GM19023 (cell line): ENCODE results near the gene RNF208.
"Not testable (repeated sequence)": the region's sequence is repeated elsewhere in the genome, so short reads cannot be mapped to it uniquely, and the experiment has no call there.

Experiments used
- ATAC-seq: cut with Tn5 transposase; IDR thresholded peaks from one replicate; pipeline ENCODE4 v1.9.1; 2021; ENCODE audit warnings: mild to moderate bottlenecking, moderate library complexity; ENCODE audit not compliant: unreplicated experiment

The RNF208 gene

GRCh38 chr9:137240318-137240840 is 18.3 kb upstream of the RNF208 start:
- peak; percentile 23 for ATAC-seq

DNA sequence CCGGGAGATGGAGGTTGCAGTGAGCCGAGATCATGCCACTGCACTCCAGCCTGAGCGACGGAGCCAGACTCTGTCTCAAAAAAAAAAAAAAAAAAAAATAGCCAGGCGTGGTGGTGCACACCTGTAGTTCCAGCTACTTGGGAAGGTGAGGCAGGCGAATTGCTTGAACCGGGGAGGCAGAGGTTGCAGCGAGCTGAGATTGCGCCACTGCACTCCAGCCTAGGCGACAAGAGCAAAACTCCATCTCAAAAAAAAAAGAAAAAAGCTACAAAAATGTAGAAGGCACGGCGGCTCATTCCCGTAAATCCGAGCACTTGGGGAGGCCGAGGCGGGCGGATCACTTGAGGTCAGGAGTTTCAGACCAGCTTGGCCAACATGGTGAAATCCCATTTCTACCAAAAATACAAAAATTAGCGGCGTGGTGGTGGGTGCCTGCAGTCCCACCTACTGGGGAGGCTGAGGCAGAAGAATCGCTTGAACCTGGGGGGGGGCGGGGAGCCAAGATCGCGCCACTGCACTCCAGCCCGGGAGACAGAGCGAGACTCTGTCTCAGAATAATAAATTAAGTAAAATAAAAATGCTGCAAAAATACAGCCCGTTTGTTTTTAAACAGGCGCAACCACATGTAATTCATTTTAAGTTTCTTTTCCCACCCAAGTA is 17.6 kb upstream of the RNF208 start:
- ATAC-seq, result not testable (repeated sequence)

- no peak for ATAC-seq
Observed at GRCh38 chr9:137237759-137238726, 16.0 kb upstream of the RNF208 start.

DNA sequence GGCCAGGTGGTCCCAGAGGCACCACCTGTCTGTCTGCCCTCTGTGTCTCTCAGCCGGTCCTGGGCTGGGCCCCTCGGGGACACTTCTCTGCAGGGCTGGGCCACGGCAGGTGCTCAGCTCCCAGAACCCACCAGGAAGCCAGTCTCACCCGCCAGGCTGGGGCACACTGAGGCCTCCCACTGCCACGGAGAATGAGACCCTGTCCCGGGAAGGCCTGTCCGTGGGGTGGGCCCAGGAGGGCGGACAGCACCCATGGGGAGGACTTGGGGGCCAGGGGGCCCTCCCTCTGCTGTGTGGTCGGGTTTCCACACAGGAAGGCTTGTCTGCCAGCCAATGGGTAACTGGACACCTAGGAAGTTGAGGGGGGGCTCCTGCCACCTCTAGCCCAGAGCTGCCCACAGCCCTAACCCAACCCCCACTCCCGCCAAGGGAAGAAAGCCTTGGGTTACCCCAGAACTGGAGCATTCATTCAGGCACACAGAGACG is 14.9 kb upstream of the RNF208 start:
- no peak for ATAC-seq

- ATAC-seq, result no peak
Observed at GRCh38 chr9:137236238-137236935, 14.3 kb upstream of the RNF208 start.

GRCh38 chr9:137235424-137236237 is 13.6 kb upstream of the RNF208 start:
- no peak for ATAC-seq

DNA sequence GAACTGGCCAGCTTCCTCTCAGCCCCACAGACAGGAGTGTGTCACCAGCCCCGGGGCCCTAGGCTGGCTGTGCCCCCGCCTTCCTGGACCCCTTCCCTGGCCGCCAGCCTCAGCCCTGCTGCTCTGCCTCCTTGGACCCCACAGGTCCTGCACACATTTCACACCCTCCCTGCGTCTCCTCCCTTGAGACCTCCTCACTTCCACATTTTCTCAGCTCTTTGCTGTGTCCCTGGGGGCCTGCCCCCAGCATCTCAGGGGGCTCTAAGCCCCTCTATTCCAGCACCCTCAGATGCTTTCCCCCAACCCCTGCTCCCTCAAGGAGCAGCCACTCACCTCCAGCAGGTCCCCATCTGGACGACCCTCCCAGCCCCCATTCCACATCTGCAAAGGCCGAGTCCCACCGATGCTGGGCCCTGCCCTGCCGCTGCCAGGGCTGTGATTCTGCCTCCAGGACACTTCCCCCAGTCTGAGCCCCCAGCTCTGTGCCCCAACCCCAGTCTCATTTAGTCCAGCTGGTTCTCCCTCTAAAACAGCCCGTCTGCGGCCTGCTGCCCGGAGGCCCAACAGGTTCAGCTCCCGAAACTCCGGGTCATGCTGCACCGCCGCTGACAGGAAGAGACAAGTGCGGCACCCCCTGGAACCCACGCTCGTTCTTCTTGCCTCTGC is 12.9 kb upstream of the RNF208 start:
- no peak for ATAC-seq

DNA sequence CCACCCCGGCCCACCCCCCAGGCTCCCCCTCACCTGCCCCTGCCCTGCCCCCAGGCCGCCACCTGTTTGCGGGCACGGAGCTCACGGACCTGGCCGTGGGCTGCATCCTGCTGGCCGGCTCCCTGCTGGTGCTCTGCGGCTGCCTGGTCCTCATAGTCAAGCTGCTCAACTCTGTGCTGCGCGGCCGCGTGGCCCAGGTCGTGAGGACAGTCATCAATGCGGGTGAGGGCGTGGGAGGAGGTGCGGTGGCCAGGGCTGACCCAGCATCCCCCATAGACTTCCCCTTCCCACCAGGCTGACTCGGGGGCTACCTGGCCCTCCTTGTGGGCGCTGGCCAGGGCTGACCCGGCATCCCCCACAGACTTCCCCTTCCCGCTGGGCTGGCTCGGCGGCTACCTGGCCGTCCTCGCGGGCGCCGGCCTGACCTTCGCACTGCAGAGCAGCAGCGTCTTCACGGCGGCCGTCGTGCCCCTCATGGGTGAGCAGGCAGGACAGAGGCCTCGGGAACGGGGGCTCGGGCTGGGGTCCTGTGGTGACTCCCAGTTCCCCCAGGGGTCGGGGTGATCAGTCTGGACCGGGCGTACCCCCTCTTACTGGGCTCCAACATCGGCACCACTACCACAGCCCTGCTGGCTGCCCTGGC is 12.1 kb upstream of the RNF208 start:
- ATAC-seq, result no peak

DNA sequence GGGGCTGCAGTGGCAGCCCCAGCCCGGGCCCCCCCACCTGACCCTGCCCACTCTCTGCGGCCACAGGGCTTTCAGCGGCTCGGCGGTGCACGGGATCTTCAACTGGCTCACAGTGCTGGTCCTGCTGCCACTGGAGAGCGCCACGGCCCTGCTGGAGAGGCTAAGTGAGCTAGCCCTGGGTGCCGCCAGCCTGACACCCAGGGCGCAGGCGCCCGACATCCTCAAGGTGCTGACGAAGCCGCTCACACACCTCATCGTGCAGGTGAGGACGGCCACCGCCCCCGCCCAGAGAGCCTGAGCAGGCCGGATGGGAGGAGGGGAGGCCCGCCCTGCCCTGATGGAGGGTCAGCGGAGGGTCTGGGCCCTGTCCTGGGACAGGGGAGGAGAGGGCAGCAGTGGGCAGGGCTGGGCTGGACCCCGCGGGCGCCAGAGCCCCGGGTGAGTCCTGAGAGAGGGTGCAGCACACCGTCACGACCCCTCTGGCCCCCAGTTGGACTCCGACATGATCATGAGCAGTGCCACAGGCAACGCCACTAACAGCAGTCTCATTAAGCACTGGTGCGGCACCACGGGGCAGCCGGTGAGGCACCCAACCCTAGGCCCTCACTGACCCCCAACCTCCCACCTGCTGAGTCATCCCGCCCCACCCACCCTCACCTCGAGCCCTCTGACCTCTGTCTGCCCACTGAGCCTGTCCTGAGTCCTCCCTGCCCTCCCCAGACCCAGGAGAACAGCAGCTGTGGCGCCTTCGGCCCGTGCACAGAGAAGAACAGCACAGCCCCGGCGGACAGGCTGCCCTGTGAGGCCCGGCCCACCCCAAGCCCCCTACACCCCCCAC is 11.3 kb upstream of the RNF208 start:
- ATAC-seq, result no peak

DNA sequence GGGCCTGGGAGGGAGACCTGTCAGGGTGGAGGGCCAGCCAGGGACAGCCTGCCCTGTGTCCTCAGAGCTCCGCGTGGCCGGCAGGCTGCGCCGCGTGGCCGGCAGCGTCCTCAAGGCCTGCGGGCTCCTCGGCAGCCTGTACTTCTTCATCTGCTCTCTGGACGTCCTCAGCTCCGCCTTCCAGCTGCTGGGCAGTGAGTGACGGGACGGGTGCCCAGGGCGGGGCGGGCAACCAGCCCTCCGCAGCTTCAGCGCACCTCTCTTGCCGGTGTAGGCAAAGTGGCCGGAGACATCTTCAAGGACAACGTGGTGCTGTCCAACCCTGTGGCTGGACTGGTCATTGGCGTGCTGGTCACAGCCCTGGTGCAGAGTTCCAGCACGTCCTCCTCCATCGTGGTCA is 10.5 kb upstream of the RNF208 start:
- no peak for ATAC-seq

DNA sequence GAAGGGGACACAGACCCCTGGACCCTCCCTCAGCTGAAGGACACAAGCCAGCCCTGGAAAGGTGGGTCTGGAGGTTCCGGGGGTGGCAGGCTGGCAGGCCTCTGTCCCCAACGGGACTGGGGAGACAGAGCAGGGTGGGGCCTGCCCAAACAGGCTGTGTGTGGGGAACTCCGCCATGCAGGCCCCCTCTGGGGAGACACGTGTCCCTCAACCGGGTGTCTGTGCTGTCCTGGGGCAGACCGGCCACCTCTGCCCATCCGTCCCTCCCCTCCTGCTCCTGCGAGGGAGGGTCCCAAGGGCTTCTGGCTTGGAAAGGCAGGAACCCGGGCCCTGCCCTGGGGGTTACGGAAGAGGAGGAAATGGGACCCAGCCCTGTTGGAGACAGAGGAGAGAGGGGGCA is 10.1 kb upstream of the RNF208 start:
- no peak for ATAC-seq

- ATAC-seq, result no peak
Observed at GRCh38 chr9:137231372-137232039, 9.5 kb upstream of the RNF208 start.

DNA sequence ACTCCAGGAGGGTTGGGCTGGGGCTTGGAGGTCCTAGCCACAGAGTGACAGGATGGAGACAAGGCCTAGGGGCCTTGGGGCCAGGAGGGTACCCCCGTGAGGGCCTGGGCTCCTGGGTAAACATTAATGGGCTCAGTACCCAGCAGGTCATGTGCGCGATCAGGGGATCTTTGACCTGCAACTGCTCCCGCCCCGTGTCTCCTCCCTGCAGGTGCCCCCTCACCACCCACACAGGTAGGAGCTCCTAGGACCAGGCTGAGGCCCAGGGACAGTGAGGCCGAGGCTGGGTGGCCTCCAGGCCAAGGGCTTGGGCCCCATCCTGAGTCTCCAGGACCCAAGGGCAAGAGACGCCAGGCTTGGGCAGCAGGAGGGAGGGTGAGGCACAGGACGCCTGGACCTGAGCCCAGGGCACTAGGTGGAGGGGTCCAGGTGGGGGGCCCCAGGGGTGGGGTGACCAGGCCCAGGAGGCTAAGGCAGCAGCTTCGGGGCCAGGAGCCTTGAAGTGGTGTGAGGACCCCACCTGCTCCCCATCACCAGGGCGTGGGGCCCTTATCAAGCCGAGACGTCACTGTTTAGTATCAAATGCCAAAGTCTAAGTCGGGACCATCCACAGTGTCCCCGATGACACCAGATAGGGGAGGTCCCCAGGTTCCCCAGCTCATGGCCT is 8.8 kb upstream of the RNF208 start, which contains the start of gene SLC34A3:
SLC34A3 (plus strand) TSS at position 197 of the 667 bp plus-strand sequence. CDS start 802 bp downstream, outside the sequence.
- ATAC-seq, result no peak

DNA sequence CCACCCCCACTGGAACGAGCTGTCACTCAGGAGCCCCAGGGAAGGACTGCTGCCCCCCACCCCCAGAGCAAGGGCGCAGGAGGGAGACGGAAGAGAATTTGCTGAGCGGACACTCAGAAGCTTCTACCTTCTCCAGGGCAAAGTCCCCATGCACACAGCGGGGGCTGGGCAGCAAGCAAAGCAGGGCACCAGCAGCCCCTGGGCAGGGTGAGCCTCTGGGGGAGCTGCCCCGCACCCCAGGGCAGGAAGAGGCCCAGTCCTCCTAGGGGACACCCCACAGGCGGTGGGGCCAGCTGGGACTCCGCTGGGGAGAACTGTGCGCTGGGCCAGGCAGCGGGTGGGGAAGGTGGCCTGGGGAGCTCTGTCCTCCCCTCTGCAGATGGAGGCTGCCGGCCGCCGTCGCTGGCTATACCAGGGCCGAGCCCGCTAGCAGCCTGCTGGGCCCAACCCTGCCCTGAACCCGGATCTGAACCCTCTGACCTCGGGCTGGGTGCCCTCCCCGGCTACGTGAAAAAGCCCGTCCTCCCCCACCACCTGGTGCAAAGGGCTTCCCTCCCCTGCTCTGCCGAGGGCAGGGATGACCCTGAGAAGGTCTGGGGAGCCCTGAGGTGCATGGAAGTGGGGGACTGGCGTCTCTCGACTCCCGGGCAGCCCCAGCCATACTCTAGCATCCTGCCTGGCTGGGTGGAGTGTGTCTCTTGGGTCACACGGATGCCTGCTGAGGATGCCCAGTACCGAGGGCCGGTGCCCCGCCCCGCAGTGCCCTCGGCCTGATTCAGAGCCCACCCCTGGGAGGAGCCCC is 8.1 kb upstream of the RNF208 start:
- no peak for ATAC-seq

DNA sequence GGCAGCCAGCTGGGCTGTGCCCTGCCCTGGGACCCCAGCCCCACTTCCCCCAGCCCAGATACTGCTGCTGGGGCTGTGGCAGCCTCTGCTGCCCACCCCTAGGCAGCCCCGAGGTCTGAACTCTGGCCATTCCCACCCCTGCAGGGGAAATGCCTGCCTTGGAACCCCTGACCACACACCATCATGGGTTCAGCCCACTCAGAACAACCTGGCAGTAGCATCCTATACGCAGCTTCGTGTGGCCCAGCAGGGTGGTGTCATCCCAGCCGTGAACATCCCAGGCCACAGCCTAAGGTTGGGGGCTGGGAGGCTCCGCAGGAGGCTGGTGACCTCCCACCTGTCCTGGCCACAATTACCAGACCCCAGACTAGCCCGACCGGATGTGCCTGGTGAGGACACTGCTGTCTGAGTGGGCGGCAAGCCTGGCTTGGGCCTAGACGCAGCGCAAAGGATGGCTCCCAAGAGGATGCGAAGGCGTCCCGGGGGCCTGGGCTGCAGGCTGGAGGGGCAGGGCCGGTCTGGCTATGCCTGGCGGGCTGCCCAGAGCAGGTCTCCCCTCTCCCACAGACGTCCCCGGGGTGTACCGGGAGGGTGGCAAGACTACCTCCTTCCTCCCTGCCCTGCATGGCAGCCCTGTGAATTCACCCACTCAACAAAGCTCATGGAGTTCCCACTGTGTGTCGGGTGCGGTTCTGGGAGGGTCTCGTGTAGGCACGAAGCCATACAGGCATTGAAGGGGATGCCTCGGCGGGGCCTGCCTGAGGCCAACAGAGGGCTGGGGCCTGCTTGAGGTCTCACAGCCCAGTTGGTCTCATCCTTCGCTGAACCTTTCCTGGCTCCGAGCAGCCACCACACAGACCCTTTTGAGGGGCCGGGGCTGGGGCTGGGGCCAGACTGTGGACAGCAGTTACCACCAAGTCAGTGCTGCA is 7.2 kb upstream of the RNF208 start:
- no peak for ATAC-seq
